DMS 273 (cell line): ENCODE data around the gene KLK2.

Experiments used
- DNase-seq: peaks from one replicate; lab custom pipeline; 2025; ENCODE audit not compliant: unreplicated experiment; lab: John Stamatoyannopoulos, UW

Gene KLK2

GRCh38 chr19:50844296-50844935 lies 28.8 kb upstream of the KLK2 start:
- DNase-seq, result peak; percentile 37

- no peak for DNase-seq
Observed at GRCh38 chr19:50850738-50851137, 22.5 kb upstream of the KLK2 start.

- no peak for DNase-seq
Observed at GRCh38 chr19:50851620-50852019, 21.6 kb upstream of the KLK2 start.

- DNase-seq, result no peak
Observed at GRCh38 chr19:50854636-50855410, 18.4 kb upstream of the KLK2 start, which contains the start of gene KLK3. Gene KLK3 (plus strand): TSS chr19:50854915. CDS start chr19:50854956, 41 bp downstream.

GRCh38 chr19:50857366-50857765 lies 15.9 kb upstream of the KLK2 start:
- no peak for DNase-seq

GRCh38 chr19:50858886-50859285 lies 14.4 kb upstream of the KLK2 start:
- no peak for DNase-seq

- DNase-seq, result no peak
Observed at GRCh38 chr19:50859849-50860248, 13.4 kb upstream of the KLK2 start.

GRCh38 chr19:50861010-50861409 lies 12.2 kb upstream of the KLK2 start:
- no peak for DNase-seq

GRCh38 chr19:50861496-50862286 lies 11.5 kb upstream of the KLK2 start:
- DNase-seq, result no peak

GRCh38 chr19:50869479-50869878 lies 3.8 kb upstream of the KLK2 start:
- no peak for DNase-seq

GRCh38 chr19:50870417-50871089 lies 2.7 kb upstream of the KLK2 start:
- no peak for DNase-seq

GRCh38 chr19:50874211-50874610 lies 972 bp downstream of the KLK2 start:
- DNase-seq, result no peak

GRCh38 chr19:50875795-50876422 lies 2.7 kb downstream of the KLK2 start:
- DNase-seq, result no peak

- peak; percentile 89 for DNase-seq
Observed at GRCh38 chr19:50876456-50876855, 3.2 kb downstream of the KLK2 start.

- no peak for DNase-seq
Observed at GRCh38 chr19:50877338-50877737, 4.1 kb downstream of the KLK2 start.

GRCh38 chr19:50878851-50879250 lies 5.6 kb downstream of the KLK2 start:
- no peak for DNase-seq

- no peak for DNase-seq
Observed at GRCh38 chr19:50880241-50880640, 7.0 kb downstream of the KLK2 start.

GRCh38 chr19:50882188-50882587 lies 8.9 kb downstream of the KLK2 start:
- no peak for DNase-seq

GRCh38 chr19:50889638-50890037 lies 16.4 kb downstream of the KLK2 start:
- DNase-seq, result no peak

- DNase-seq, result no peak
Observed at GRCh38 chr19:50890422-50891252, 17.4 kb downstream of the KLK2 start.
